GM12878 (cell line): ENCODE results near the gene DNAJC15.

Experiments
- CEBPB ChIP-seq, 2 experiments: fragments of 150-350 bp in 1 of 2; IDR thresholded peaks; 2 replicates each; pipeline ENCODE4 v1.6.1; 2012 to 2014; ENCODE audit warnings: low read depth in 2 of 2, low read length in 2 of 2, borderline replicate concordance in 1 of 2, inconsistent platforms in 1 of 2
- EP300 ChIP-seq, 2 experiments: fragments of 150-350 bp in 1 of 2; IDR thresholded peaks; 2 replicates each; pipeline ENCODE4 v1.6.1; 2011 to 2012; ENCODE audit warnings: low read depth in 2 of 2, low read length in 2 of 2, borderline replicate concordance in 1 of 2, improper control_type of control experiment in 1 of 2, inconsistent platforms in 1 of 2; ENCODE audit not compliant: control insufficient read depth in 1 of 2
- EZH2 ChIP-seq: IDR thresholded peaks from 2 replicates; pipeline ENCODE4 v1.6.1; 2012; ENCODE audit warnings: low read depth, mild to moderate bottlenecking, control low read depth, inconsistent platforms, low read length, borderline replicate concordance; ENCODE audit not compliant: control insufficient read depth
- MYC ChIP-seq: IDR thresholded peaks from 2 replicates; pipeline ENCODE4 v1.6.1; 2011; ENCODE audit warnings: mild to moderate bottlenecking, low read length, moderate library complexity, inconsistent platforms; ENCODE audit not compliant: insufficient read depth, insufficient replicate concordance, insufficient read length, severe bottlenecking
- POLR2A ChIP-seq: IDR thresholded peaks from 2 replicates; pipeline ENCODE4 v1.6.1; 2011; ENCODE audit warnings: low read depth, mild to moderate bottlenecking, low read length
- POLR2AphosphoS5 ChIP-seq: IDR thresholded peaks from 2 replicates; pipeline ENCODE4 v1.6.1; 2011; ENCODE audit warnings: mild to moderate bottlenecking, low read length, inconsistent platforms
- YY1 ChIP-seq: IDR thresholded peaks from 2 replicates; pipeline ENCODE4 v1.6.1; 2011; ENCODE audit warnings: low read depth, mild to moderate bottlenecking, low read length
- TF ChIP-seq, protein P1 (sequence below): fragments of 450-650 bp; IDR thresholded peaks from 2 replicates; pipeline ENCODE4 v1.6.1; 2017; ENCODE audit warnings: mild to moderate bottlenecking, moderate library complexity
- TF ChIP-seq, protein P2 (sequence below), 3 experiments: IDR thresholded peaks in 2 of 3; conservative IDR thresholded peaks in 1 of 3; 2 replicates each; pipeline ENCODE4 v1.5.1; 2011; ENCODE audit warnings: low read depth in 3 of 3, low read length in 3 of 3, mild to moderate bottlenecking in 3 of 3, control low read depth in 2 of 3, moderate library complexity in 2 of 3, inconsistent platforms in 1 of 3, mixed read lengths in 1 of 3; ENCODE audit not compliant: control insufficient read depth in 2 of 3, insufficient read depth in 1 of 3; ENCODE audit errors: extremely low read depth in 1 of 3
- TF ChIP-seq, protein P3 (sequence below): fragments of 450-650 bp; IDR thresholded peaks from 2 replicates; pipeline ENCODE4 v1.6.1; 2016; ENCODE audit warnings: mild to moderate bottlenecking, moderate library complexity, borderline replicate concordance
- TF ChIP-seq, protein P4 (sequence below): IDR thresholded peaks from 2 replicates; pipeline ENCODE4 v1.6.1; 2012; ENCODE audit warnings: low read depth, low read length, improper control_type of control experiment

DNA sequence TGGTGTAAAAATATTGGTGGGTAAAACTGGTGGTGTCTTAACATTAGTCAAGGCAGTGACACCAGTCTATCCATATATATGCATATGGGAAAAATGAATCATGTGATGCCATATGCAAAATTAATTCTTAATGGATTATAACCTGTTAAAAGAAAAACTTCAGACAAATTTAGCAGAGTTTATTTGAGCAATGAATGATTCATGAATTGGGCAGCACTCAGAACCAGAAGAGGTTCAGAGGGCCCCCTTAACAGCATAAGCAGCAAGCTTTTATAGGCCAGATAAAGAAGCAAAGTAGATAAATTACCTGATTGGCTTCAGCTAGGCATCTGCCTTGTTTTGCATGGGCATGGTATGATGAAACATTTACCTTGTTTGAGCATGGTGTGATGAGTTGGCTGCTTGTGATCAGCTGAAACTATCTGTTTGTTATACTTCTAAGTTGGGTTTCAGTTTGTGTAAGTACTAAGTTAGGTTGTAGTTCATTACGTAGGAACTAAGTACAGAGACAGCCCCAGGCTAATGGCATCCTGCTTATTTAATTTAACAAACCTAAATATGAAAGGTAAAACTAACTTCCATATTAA, 66.6 kb downstream of the DNAJC15 start:
- TF ChIP-seq POLR2AphosphoS5 (no peak), POLR2A (no peak), EZH2 (no peak), MYC (no peak), YY1 (no peak), EP300 (IDR thresholded peaks at IDR 0.05; ENCODE audit: borderline replicate concordance in 1 of 2, control insufficient read depth in 1 of 2, low read depth in 2 of 2, low read length in 2 of 2) (no peak), CEBPB (IDR thresholded peaks at IDR 0.05; ENCODE audit: borderline replicate concordance in 1 of 2, low read depth in 2 of 2, low read length in 2 of 2) (no peak)
- TF ChIP-seq, protein P1, sequence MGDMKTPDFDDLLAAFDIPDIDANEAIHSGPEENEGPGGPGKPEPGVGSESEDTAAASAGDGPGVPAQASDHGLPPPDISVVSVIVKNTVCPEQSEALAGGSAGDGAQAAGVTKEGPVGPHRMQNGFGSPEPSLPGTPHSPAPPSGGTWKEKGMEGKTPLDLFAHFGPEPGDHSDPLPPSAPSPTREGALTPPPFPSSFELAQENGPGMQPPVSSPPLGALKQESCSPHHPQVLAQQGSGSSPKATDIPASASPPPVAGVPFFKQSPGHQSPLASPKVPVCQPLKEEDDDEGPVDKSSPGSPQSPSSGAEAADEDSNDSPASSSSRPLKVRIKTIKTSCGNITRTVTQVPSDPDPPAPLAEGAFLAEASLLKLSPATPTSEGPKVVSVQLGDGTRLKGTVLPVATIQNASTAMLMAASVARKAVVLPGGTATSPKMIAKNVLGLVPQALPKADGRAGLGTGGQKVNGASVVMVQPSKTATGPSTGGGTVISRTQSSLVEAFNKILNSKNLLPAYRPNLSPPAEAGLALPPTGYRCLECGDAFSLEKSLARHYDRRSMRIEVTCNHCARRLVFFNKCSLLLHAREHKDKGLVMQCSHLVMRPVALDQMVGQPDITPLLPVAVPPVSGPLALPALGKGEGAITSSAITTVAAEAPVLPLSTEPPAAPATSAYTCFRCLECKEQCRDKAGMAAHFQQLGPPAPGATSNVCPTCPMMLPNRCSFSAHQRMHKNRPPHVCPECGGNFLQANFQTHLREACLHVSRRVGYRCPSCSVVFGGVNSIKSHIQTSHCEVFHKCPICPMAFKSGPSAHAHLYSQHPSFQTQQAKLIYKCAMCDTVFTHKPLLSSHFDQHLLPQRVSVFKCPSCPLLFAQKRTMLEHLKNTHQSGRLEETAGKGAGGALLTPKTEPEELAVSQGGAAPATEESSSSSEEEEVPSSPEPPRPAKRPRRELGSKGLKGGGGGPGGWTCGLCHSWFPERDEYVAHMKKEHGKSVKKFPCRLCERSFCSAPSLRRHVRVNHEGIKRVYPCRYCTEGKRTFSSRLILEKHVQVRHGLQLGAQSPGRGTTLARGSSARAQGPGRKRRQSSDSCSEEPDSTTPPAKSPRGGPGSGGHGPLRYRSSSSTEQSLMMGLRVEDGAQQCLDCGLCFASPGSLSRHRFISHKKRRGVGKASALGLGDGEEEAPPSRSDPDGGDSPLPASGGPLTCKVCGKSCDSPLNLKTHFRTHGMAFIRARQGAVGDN: no peak
- TF ChIP-seq, protein P2, sequence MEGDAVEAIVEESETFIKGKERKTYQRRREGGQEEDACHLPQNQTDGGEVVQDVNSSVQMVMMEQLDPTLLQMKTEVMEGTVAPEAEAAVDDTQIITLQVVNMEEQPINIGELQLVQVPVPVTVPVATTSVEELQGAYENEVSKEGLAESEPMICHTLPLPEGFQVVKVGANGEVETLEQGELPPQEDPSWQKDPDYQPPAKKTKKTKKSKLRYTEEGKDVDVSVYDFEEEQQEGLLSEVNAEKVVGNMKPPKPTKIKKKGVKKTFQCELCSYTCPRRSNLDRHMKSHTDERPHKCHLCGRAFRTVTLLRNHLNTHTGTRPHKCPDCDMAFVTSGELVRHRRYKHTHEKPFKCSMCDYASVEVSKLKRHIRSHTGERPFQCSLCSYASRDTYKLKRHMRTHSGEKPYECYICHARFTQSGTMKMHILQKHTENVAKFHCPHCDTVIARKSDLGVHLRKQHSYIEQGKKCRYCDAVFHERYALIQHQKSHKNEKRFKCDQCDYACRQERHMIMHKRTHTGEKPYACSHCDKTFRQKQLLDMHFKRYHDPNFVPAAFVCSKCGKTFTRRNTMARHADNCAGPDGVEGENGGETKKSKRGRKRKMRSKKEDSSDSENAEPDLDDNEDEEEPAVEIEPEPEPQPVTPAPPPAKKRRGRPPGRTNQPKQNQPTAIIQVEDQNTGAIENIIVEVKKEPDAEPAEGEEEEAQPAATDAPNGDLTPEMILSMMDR (IDR thresholded peaks at IDR 0.05 in 2 of 3, conservative IDR thresholded peaks at IDR 0.05 in 1 of 3; ENCODE audit: control insufficient read depth in 2 of 3, extremely low read depth in 1 of 3, insufficient read depth in 1 of 3, low read depth in 3 of 3, low read length in 3 of 3): no peak
- TF ChIP-seq, protein P3, sequence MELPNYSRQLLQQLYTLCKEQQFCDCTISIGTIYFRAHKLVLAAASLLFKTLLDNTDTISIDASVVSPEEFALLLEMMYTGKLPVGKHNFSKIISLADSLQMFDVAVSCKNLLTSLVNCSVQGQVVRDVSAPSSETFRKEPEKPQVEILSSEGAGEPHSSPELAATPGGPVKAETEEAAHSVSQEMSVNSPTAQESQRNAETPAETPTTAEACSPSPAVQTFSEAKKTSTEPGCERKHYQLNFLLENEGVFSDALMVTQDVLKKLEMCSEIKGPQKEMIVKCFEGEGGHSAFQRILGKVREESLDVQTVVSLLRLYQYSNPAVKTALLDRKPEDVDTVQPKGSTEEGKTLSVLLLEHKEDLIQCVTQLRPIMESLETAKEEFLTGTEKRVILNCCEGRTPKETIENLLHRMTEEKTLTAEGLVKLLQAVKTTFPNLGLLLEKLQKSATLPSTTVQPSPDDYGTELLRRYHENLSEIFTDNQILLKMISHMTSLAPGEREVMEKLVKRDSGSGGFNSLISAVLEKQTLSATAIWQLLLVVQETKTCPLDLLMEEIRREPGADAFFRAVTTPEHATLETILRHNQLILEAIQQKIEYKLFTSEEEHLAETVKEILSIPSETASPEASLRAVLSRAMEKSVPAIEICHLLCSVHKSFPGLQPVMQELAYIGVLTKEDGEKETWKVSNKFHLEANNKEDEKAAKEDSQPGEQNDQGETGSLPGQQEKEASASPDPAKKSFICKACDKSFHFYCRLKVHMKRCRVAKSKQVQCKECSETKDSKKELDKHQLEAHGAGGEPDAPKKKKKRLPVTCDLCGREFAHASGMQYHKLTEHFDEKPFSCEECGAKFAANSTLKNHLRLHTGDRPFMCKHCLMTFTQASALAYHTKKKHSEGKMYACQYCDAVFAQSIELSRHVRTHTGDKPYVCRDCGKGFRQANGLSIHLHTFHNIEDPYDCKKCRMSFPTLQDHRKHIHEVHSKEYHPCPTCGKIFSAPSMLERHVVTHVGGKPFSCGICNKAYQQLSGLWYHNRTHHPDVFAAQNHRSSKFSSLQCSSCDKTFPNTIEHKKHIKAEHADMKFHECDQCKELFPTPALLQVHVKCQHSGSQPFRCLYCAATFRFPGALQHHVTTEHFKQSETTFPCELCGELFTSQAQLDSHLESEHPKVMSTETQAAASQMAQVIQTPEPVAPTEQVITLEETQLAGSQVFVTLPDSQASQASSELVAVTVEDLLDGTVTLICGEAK: no peak
- TF ChIP-seq, protein P4, sequence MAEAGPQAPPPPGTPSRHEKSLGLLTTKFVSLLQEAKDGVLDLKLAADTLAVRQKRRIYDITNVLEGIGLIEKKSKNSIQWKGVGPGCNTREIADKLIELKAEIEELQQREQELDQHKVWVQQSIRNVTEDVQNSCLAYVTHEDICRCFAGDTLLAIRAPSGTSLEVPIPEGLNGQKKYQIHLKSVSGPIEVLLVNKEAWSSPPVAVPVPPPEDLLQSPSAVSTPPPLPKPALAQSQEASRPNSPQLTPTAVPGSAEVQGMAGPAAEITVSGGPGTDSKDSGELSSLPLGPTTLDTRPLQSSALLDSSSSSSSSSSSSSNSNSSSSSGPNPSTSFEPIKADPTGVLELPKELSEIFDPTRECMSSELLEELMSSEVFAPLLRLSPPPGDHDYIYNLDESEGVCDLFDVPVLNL: no peak
